HL-60 (cell line): ENCODE data around the gene GBGT1.

Experiments
- CTCF ChIP-seq: IDR thresholded peaks from one replicate; pipeline ENCODE4 v1.5.1; 2011; ENCODE audit warnings: low read length, control low read depth, inconsistent platforms; ENCODE audit not compliant: insufficient read depth
- REST ChIP-seq: IDR thresholded peaks from 2 replicates; pipeline ENCODE4 v1.6.1; 2012; ENCODE audit warnings: low read depth; ENCODE audit not compliant: insufficient replicate concordance

- TF ChIP-seq CTCF (no peak), REST (no peak)
These were observed 43.4 kb upstream of the GBGT1 start for GRCh38 chr9:133207021-133207531.
